Keratinocyte (primary cell): ENCODE results near the gene CENPS.

Experiments
- EZH2 ChIP-seq: IDR thresholded peaks from one replicate; pipeline ENCODE4 v1.6.1; 2012; ENCODE audit warnings: inconsistent platforms, mild to moderate bottlenecking, low read length, moderate library complexity
- TF ChIP-seq, protein P1 (sequence below), 3 experiments: IDR thresholded peaks in 1 of 3; conservative IDR thresholded peaks in 1 of 3; optimal IDR thresholded peaks in 1 of 3; 2 replicates in 2 of 3; 3 replicates in 1 of 3; pipeline versions ENCODE3 to v1.5.1; 2011; ENCODE audit warnings: low read length in 3 of 3, mild to moderate bottlenecking in 3 of 3, moderate library complexity in 2 of 3, control low read depth in 1 of 3, inconsistent platforms in 1 of 3; ENCODE audit not compliant: insufficient read depth in 2 of 3; ENCODE audit errors: extremely low read depth in 1 of 3

GRCh38 chr1:10472220-10473144 is 42.2 kb downstream of the CENPS start, which contains the start of gene DFFA:
- TF ChIP-seq, protein P1, sequence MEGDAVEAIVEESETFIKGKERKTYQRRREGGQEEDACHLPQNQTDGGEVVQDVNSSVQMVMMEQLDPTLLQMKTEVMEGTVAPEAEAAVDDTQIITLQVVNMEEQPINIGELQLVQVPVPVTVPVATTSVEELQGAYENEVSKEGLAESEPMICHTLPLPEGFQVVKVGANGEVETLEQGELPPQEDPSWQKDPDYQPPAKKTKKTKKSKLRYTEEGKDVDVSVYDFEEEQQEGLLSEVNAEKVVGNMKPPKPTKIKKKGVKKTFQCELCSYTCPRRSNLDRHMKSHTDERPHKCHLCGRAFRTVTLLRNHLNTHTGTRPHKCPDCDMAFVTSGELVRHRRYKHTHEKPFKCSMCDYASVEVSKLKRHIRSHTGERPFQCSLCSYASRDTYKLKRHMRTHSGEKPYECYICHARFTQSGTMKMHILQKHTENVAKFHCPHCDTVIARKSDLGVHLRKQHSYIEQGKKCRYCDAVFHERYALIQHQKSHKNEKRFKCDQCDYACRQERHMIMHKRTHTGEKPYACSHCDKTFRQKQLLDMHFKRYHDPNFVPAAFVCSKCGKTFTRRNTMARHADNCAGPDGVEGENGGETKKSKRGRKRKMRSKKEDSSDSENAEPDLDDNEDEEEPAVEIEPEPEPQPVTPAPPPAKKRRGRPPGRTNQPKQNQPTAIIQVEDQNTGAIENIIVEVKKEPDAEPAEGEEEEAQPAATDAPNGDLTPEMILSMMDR (optimal IDR thresholded peaks at IDR 0.05 in 1 of 3, IDR thresholded peaks at IDR 0.05 in 1 of 3, conservative IDR thresholded peaks at IDR 0.05 in 1 of 3; ENCODE audit: extremely low read depth in 1 of 3, insufficient read depth in 2 of 3, low read length in 3 of 3), result no peak
- TF ChIP-seq EZH2, result no peak
